ENCODE data around the gene GAK.

Gene GAK

DNA sequence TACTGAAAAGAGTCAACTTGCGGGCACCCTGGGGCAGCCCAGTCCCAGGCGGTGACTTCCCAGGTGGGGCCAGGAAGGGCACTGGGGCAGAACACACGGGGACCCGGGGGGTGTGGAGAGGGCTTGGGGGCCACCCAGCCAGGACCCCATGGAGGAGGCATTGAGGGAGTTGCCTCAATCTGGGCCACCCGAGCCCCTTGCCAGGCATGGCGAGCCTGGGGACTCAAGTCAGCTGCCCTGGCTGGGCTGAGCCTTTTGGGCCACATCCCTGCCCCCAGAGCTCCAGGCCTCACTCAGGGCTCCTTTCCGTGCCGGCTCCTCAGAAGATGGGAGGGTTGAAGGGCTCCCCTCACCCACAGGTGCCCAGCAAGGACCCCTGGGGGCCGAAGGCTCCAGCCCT is 99.6 kb downstream of the GAK start:
- no peak for DNase-seq
- Histone ChIP-seq H3K4me3 (ENCODE audit: low read depth, low read length) (no peak overlapping the region), H3K4me1 (no peaks in the 10 kb centered on the region), H3K9me3 (peaks cover 4% of the 10 kb centered on the region), H3K36me3 (no peaks in the 10 kb centered on the region), H3K27me3 (no peaks in the 10 kb centered on the region)
- TF ChIP-seq, protein P1, sequence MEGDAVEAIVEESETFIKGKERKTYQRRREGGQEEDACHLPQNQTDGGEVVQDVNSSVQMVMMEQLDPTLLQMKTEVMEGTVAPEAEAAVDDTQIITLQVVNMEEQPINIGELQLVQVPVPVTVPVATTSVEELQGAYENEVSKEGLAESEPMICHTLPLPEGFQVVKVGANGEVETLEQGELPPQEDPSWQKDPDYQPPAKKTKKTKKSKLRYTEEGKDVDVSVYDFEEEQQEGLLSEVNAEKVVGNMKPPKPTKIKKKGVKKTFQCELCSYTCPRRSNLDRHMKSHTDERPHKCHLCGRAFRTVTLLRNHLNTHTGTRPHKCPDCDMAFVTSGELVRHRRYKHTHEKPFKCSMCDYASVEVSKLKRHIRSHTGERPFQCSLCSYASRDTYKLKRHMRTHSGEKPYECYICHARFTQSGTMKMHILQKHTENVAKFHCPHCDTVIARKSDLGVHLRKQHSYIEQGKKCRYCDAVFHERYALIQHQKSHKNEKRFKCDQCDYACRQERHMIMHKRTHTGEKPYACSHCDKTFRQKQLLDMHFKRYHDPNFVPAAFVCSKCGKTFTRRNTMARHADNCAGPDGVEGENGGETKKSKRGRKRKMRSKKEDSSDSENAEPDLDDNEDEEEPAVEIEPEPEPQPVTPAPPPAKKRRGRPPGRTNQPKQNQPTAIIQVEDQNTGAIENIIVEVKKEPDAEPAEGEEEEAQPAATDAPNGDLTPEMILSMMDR (IDR thresholded peaks at IDR 0.05; ENCODE audit: low read depth, low read length) = no peak

DNA sequence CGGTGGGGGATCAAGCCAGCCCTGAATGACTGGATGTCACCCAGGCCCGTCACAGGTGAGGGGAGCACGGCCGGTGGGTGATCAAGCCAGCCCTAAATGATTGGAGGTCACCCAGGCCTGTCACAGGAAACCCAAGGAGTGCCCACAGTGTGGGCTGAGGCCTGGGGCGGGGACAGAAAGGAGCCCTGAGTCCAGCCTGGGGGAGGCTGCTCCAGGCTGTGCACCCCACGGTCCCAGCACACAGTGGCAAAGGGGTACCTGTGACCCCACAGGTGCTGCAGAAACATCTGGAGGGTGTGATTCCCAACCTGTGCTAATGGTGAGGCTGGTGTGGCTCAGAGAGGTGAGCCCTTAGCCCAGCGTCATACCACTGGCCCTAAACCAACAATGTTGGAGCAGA is 100.0 kb downstream of the GAK start:
- Histone ChIP-seq H3K4me3 (ENCODE audit: low read depth, low read length) (no peak overlapping the region), H3K27me3 (no peaks in the 10 kb centered on the region), H3K36me3 (no peaks in the 10 kb centered on the region), H3K9me3 (peaks cover 4% of the 10 kb centered on the region), H3K4me1 (no peaks in the 10 kb centered on the region)
- TF ChIP-seq, protein P1 (IDR thresholded peaks at IDR 0.05; ENCODE audit: low read depth, low read length) = no peak
- DNase-seq = no peak

DNA sequence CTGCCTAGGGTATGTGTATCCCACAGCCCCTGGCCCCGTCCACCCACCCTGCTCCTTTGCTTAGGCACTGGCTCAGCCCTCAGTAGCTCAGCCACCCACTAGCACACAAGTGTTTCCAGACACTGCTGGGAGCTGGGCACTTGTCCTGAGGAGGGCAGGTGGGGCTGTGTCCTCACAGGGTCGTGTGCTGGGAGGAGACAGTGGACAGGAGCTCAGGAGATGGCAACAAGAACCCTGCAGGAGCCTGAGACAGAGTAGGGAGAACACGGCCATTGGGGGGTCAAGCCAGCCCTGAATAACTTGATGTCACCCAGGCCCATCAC is 100.7 kb downstream of the GAK start:
- Histone ChIP-seq H3K9me3 (peaks cover 4% of the 10 kb centered on the region), H3K27me3 (no peaks in the 10 kb centered on the region), H3K4me1 (no peaks in the 10 kb centered on the region), H3K4me3 (ENCODE audit: low read depth, low read length) (no peak overlapping the region), H3K36me3 (no peaks in the 10 kb centered on the region)
- DNase-seq = no peak
- TF ChIP-seq, protein P1 (IDR thresholded peaks at IDR 0.05; ENCODE audit: low read depth, low read length) = no peak

DNA sequence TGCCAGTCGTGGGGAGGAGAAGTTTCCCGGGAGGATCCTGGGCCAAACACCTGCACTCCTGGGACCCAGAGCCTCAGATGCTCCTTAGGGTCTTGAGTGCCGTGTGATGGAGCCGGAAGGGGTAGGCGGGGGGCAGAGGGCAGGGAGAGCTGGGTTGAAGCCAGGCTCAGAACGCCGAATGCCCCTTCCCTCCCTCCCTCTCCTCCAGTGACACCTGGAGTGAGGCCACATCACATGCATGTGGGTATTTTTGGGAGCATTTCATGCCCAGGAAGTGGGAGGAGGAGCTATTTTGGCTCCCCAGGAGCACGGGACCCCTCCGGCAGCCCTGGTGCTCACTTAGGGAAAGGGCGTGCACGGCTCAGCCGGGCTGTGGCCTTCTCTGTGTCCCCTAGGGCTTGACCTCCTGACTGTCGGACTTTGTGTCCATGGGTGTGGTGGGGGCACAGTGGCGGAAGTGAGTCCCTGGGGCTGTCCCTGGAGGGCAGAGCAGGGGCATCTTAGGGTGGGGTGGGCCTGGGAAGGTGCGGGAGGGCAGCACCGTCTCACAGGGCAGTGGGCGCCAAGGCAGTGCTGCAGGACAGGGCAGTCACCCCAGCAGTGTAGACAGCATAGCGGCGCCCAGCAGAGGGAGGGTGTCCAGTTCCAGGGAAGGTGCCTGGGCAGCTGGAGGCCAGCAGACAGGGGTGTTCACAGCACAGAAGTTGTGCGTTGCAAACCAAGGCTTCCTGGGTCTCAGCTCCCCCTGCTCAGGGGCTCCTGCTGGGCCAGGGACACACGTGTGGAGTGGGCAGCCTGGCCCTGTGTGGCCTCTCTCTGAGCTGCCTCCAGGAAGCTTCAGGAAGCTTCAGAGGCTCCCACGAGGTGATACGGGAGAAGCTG is 101.3 kb downstream of the GAK start:
- H3K9me3 ChIP-seq = peaks cover 4% of the 10 kb centered on the region
- no peak for DNase-seq
- H3K4me3 ChIP-seq (ENCODE audit: low read depth, low read length) = no peak overlapping the region
- H3K4me1 ChIP-seq = no peaks in the 10 kb centered on the region
- TF ChIP-seq, protein P1 (IDR thresholded peaks at IDR 0.05; ENCODE audit: low read depth, low read length) = no peak
- H3K36me3 ChIP-seq = no peaks in the 10 kb centered on the region
- H3K27me3 ChIP-seq = no peaks in the 10 kb centered on the region

DNA sequence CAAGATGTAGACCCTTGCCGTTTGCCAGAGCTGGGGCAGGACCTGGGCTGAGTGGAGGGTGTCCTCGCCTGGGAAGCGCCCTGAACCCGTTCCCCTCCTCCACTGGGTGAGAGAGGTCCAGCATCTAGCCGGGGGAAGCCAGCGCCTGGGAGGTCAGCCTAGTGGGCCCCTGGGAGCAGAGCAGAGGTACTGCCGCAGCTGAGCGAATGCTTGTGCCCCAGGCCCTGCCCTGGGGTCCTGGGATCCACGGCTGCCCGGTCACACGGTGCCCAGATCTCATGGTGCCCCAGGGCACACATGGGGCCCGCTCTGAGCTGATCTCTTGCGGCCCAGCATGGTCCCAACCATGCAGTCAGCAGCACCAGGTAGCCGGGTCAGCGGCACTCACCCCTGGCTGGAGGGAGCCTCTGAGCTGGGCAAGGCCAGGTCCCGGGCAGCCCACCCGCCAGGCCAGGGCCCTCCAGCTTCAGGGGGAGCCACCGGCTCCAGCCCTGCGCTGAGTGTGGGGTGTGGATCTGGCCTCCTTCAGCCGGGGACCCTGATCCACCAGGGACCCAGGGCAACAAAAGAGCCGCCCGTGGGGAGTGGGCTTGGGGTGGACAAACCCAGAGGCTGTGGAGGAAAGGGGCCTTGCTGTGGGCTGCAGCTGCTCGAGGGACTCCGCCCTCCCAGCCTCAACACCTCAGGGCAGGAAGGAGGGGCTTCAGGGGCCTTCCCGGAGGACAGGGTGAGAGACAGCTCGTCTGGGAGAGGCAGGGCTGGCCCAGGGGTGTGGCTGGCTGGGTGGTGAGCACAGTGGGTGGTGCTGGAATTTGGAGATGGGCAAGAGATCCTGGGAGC is 102.1 kb downstream of the GAK start:
- TF ChIP-seq, protein P1 (IDR thresholded peaks at IDR 0.05; ENCODE audit: low read depth, low read length) = no peak
- Histone ChIP-seq H3K4me1 (no peaks in the 10 kb centered on the region), H3K27me3 (no peaks in the 10 kb centered on the region), H3K36me3 (no peaks in the 10 kb centered on the region), H3K9me3 (peaks cover 4% of the 10 kb centered on the region; the same call in 1 of the 2 replicates), H3K4me3 (ENCODE audit: low read depth, low read length) (no peak overlapping the region)
- no peak for DNase-seq

All from BE2C (cell line).